Endothelial cell of umbilical vein (primary cell): ENCODE data around the gene OASL. TPM values are rescaled to one million over a fixed set of nuclear protein-coding genes. Genes with fewer than 3 reads are reported as not detected.

Experiments
- BruUV-seq: library from RNA; stranded (reverse); fragments of 400-500 nt; replicated peaks from 2 replicates; lab custom pipeline; 2021; lab: Mats Ljungman, UMichigan
- CTCF ChIA-PET: fragments of 300-600, 350-600 bp; sonication (Branson Sonifier 250); formaldehyde crosslinking; loops from one replicate; lab custom pipeline; 2021; ENCODE audit warnings: antibody characterized with exemption, inconsistent platforms; lab: Charles Lee
- POLR2A ChIA-PET: fragments of 300-600, 350-600 bp; sonication (Branson Sonifier 250); formaldehyde crosslinking; loops from one replicate; lab custom pipeline; 2021; ENCODE audit warnings: antibody characterized with exemption, inconsistent platforms; lab: Charles Lee
- DNase-seq: peaks from one replicate; pipeline ENCODE4 v3.0.0-alpha.2; 2011; ENCODE audit warnings: low read depth, low spot score
- FAIRE-seq: peaks from 2 replicates; lab custom pipeline; 2011; peaks lifted over from hg19 to GRCh38; lab: Jason Lieb, UNC
- H2AFZ ChIP-seq: 2 replicates; pipeline ENCODE4 v1.6.0; 2012; ENCODE audit warnings: low read depth, low read length, control low read depth, inconsistent platforms
- H3K27ac ChIP-seq: 2 replicates; pipeline ENCODE4 v1.5.1; 2011; ENCODE audit warnings: low read depth, mild to moderate bottlenecking, control low read depth, low read length, moderate library complexity; ENCODE audit not compliant: insufficient read depth
- H3K27me3 ChIP-seq, 2 experiments: 2 replicates each; pipeline versions ENCODE4 v1.6.0 to v1.6.1; 2011; ENCODE audit warnings: low read length in 2 of 2, mixed read lengths in 1 of 2; ENCODE audit not compliant: control insufficient read depth in 2 of 2, insufficient read depth in 2 of 2
- H3K36me3 ChIP-seq, 2 experiments: 2 replicates in 1 of 2; 3 replicates in 1 of 2; pipeline ENCODE4 v1.5.1; 2011; ENCODE audit warnings: low read length in 2 of 2, mild to moderate bottlenecking in 1 of 2, moderate library complexity in 1 of 2; ENCODE audit not compliant: control insufficient read depth in 2 of 2, insufficient read depth in 2 of 2; ENCODE audit errors: extremely low read depth in 1 of 2
- H3K4me1 ChIP-seq: 3 replicates; pipeline ENCODE4 v1.5.1; 2011; ENCODE audit warnings: mild to moderate bottlenecking, low read length; ENCODE audit not compliant: control insufficient read depth, insufficient read depth; ENCODE audit errors: extremely low read depth
- H3K4me2 ChIP-seq: 2 replicates; pipeline ENCODE4 v1.6.1; 2011; ENCODE audit warnings: low read length, control low read depth, mixed read lengths; ENCODE audit not compliant: insufficient read depth
- H3K4me3 ChIP-seq, 3 experiments: fragments of 200-600 bp in 1 of 3; sonication (generic), shearing (Covaris generic) in 1 of 3; replicated peaks in 1 of 3; 2 replicates each; pipeline ENCODE4 v1.5.1; 2011 to 2016; ENCODE audit warnings: control low read depth in 3 of 3, low read length in 3 of 3, mild to moderate bottlenecking in 2 of 3, inconsistent platforms in 1 of 3, low read depth in 1 of 3, moderate library complexity in 1 of 3; ENCODE audit not compliant: insufficient read depth in 1 of 3
- H3K79me2 ChIP-seq: 2 replicates; pipeline ENCODE4 v1.6.0; 2012; ENCODE audit warnings: low read length, inconsistent platforms; ENCODE audit not compliant: control insufficient read depth, insufficient read depth
- H3K9ac ChIP-seq: replicated peaks from 2 replicates; pipeline ENCODE3; 2011; ENCODE audit warnings: low read length, control low read depth; ENCODE audit not compliant: insufficient read depth; ENCODE audit errors: extremely low read depth
- H3K9me1 ChIP-seq: replicated peaks from 3 replicates; pipeline ENCODE4 v1.6.0; 2011; ENCODE audit warnings: mild to moderate bottlenecking, low read length; ENCODE audit not compliant: control insufficient read depth, insufficient read depth; ENCODE audit errors: extremely low read depth
- H3K9me3 ChIP-seq: replicated peaks from 2 replicates; pipeline ENCODE4 v1.5.1; 2012; ENCODE audit warnings: low read length, inconsistent platforms; ENCODE audit not compliant: control insufficient read depth, insufficient read depth
- H4K20me1 ChIP-seq: replicated peaks from 2 replicates; pipeline ENCODE3; 2011; ENCODE audit warnings: mild to moderate bottlenecking, low read length; ENCODE audit not compliant: control insufficient read depth, insufficient read depth; ENCODE audit errors: extremely low read depth
- CTCF ChIP-seq, 2 donors: IDR thresholded peaks; 1 replicate in 1 of 2; 2 replicates in 1 of 2; pipeline ENCODE4 v1.5.1; 2011; ENCODE audit warnings: low read length in 2 of 2, mild to moderate bottlenecking in 2 of 2, moderate library complexity in 2 of 2, control low read depth in 1 of 2, inconsistent platforms in 1 of 2, low read depth in 1 of 2; ENCODE audit not compliant: insufficient read depth in 1 of 2; ENCODE audit errors: extremely low read depth in 1 of 2
- EZH2 ChIP-seq: IDR thresholded peaks from 2 replicates; pipeline ENCODE4 v1.6.1; 2012; ENCODE audit warnings: borderline replicate concordance, low read depth, mild to moderate bottlenecking, moderate library complexity, low read length, inconsistent platforms; ENCODE audit not compliant: severe bottlenecking
- FOS ChIP-seq: IDR thresholded peaks from 2 replicates; pipeline ENCODE4 v1.6.1; 2011; ENCODE audit warnings: mild to moderate bottlenecking, low read length, moderate library complexity, borderline replicate concordance; ENCODE audit not compliant: insufficient read depth
- GATA2 ChIP-seq: IDR thresholded peaks from 2 replicates; pipeline ENCODE4 v1.7.0; 2011; ENCODE audit warnings: low read depth, mild to moderate bottlenecking, moderate library complexity, mixed read lengths, low read length; ENCODE audit not compliant: insufficient read length, insufficient read depth
- JUN ChIP-seq: IDR thresholded peaks from 2 replicates; pipeline ENCODE4 v1.6.1; 2011; ENCODE audit warnings: borderline replicate concordance, low read depth; ENCODE audit not compliant: insufficient read length, insufficient read depth
- MAX ChIP-seq: IDR thresholded peaks from 2 replicates; pipeline ENCODE4 v1.6.1; 2011; ENCODE audit not compliant: insufficient read depth, insufficient read length
- MYC ChIP-seq: IDR thresholded peaks from one replicate; pipeline ENCODE4 v1.6.1; 2011; ENCODE audit warnings: mild to moderate bottlenecking, low read depth, low read length
- POLR2A ChIP-seq: IDR thresholded peaks from 2 replicates; pipeline ENCODE4 v1.6.1; 2012; ENCODE audit warnings: low read depth, mild to moderate bottlenecking, control low read depth, low read length
- POLR2AphosphoS5 ChIP-seq: IDR thresholded peaks from 2 replicates; pipeline ENCODE4 v1.6.1; 2012; ENCODE audit warnings: low read depth, mild to moderate bottlenecking, control low read depth, low read length, moderate library complexity; ENCODE audit not compliant: insufficient read depth
- dilution Hi-C: fragments of 300-500 bp; cut with MboI; formaldehyde crosslinking; loops from one replicate; pipeline ENCODE4 v1.15.0; 2019; ENCODE audit warnings: low sequenced_read_pairs; ENCODE audit not compliant: extremely low pct_ligation_motif_present
- intact Hi-C: fragments of 100-400 bp; cut with micrococcal nuclease; formaldehyde crosslinking; loops from one replicate; pipeline ENCODE4 v1.10.0; 2022
- polyA plus RNA-seq, 4 experiments: library from polyadenylated mRNA; depleted of rRNA in 3 of 4; stranded (reverse) in 3 of 4; unstranded in 1 of 4; fragments of >200 nt; gene quantifications; 2 replicates each; pipeline versions ENCODE4 v1.2.1 to v1.2.3, GENCODE V29; 2011 to 2012; ENCODE audit warnings: missing spikeins in 1 of 4
- total RNA-seq: library from RNA; stranded (reverse); gene quantifications from 2 replicates; pipeline ENCODE4 v1.2.3, GENCODE V29; 2021

Gene OASL
- total and polyA plus RNA-seq, 2 donors (not counting 3 experiments of a cell fraction or from before 2014, with no cell fraction given): 0.17 to 0.33 TPM

GRCh38 chr12:121059031-121059898 is 20.2 kb upstream of the OASL start:
- no peak overlapping the region for H3K27ac ChIP-seq
- no peaks in the 10 kb centered on the region for H3K9me3 ChIP-seq
- ChIA-PET POLR2A (interaction anchor here (0.6 kb wide), 1 partner anchor 477 kb away, joined by 3 read pairs; no protein-coding TSS in a partner anchor), CTCF (interaction anchor here (0.6 to 5.9 kb wide), 34 partner anchors 9 to 478 kb away, joined by 3 to 48 read pairs (median 5); partner anchors contain the start of genes CABP1 and POP5)
- no peak overlapping the region for H3K4me3 ChIP-seq
- no peaks in the 10 kb centered on the region for H3K79me2 ChIP-seq
- H3K36me3 ChIP-seq: no peaks in the 10 kb centered on the region
- no peaks in the 10 kb centered on the region for H3K9me1 ChIP-seq
- H3K9ac ChIP-seq: no peak overlapping the region
- no TSS peak for BruUV-seq
- H3K27me3 ChIP-seq: peaks cover 0 to 2% of the 10 kb centered on the region in 2 experiments
- dilution Hi-C loops: no loop called here
- FAIRE-seq (no peak), DNase-seq (no peak)
- peak overlapping the region; percentile 49 for H2AFZ ChIP-seq
- H3K4me1 ChIP-seq: peaks cover 4% of the 10 kb centered on the region
- H3K4me2 ChIP-seq: no peak overlapping the region
- TF ChIP-seq POLR2AphosphoS5: no peak
- no peak for TF ChIP-seq CTCF (IDR thresholded peaks at IDR 0.05; ENCODE audit: extremely low read depth in 1 of 2, insufficient read depth in 1 of 2, low read depth in 1 of 2, low read length in 2 of 2)
- no peak for TF ChIP-seq GATA2
- no peak for TF ChIP-seq FOS
- no peak for TF ChIP-seq EZH2
- no peak for TF ChIP-seq JUN
- no peak for TF ChIP-seq MYC
- no peak for TF ChIP-seq POLR2A
- TF ChIP-seq MAX: no peak
- intact Hi-C loops: no loop called here
- no peaks in the 10 kb centered on the region for H4K20me1 ChIP-seq
